Nucleus accumbens (tissue), 56 donors: ENCODE results near the gene VPS37B.

Source experiments
- DNase-seq, 56 donors: peaks; one replicate each; lab custom pipeline; 2025; lab: John Stamatoyannopoulos, UW

VPS37B gene

GRCh38 chr12:122844366-122844971 is 51.5 kb downstream of the VPS37B start:
- peak in 14 of 56 donors; percentile 41 to 85 (median 68) for DNase-seq

GRCh38 chr12:122843455-122843854 is 52.5 kb downstream of the VPS37B start:
- DNase-seq: no peak

GRCh38 chr12:122842505-122843405 is 53.2 kb downstream of the VPS37B start:
- DNase-seq: peak in 11 of 56 donors; percentile 29 to 64 (median 45)

- peak in 53 of 56 donors; percentile 29 to 86 (median 61) for DNase-seq
Measured at GRCh38 chr12:122841544-122842321, 54.2 kb downstream of the VPS37B start.

GRCh38 chr12:122840580-122841513 is 55.1 kb downstream of the VPS37B start:
- DNase-seq: peak in 18 of 56 donors; percentile 25 to 60 (median 44)

GRCh38 chr12:122839907-122840554 is 55.9 kb downstream of the VPS37B start:
- DNase-seq: peak in 21 of 56 donors; percentile 18 to 63 (median 33)

GRCh38 chr12:122838841-122839240 is 57.1 kb downstream of the VPS37B start:
- DNase-seq: no peak

GRCh38 chr12:122837306-122838265 is 58.3 kb downstream of the VPS37B start:
- DNase-seq: peak in 1 of 56 donors; percentile 15

- peak in 23 of 56 donors; percentile 19 to 76 (median 43) for DNase-seq
Measured at GRCh38 chr12:122836027-122836921, 59.6 kb downstream of the VPS37B start.

GRCh38 chr12:122835750-122836026 is 60.2 kb downstream of the VPS37B start:
- peak in 1 of 56 donors; percentile 45 for DNase-seq

- peak in 37 of 56 donors; percentile 15 to 81 (median 56) for DNase-seq
Measured at GRCh38 chr12:122834921-122835749, 60.8 kb downstream of the VPS37B start, which contains the start of gene HIP1R. HIP1R (plus strand) TSS chr12:122835457; CDS start chr12:122835551, 94 bp downstream.

GRCh38 chr12:122834104-122834920 is 61.6 kb downstream of the VPS37B start:
- peak in 40 of 56 donors; percentile 24 to 73 (median 52) for DNase-seq

- no peak for DNase-seq
Measured at GRCh38 chr12:122830517-122831214, 65.3 kb downstream of the VPS37B start.

- DNase-seq: no peak
Measured at GRCh38 chr12:122827258-122827657, 68.7 kb downstream of the VPS37B start.
